ENCODE measurements around the gene LMCD1.

LMCD1 gene

DNA sequence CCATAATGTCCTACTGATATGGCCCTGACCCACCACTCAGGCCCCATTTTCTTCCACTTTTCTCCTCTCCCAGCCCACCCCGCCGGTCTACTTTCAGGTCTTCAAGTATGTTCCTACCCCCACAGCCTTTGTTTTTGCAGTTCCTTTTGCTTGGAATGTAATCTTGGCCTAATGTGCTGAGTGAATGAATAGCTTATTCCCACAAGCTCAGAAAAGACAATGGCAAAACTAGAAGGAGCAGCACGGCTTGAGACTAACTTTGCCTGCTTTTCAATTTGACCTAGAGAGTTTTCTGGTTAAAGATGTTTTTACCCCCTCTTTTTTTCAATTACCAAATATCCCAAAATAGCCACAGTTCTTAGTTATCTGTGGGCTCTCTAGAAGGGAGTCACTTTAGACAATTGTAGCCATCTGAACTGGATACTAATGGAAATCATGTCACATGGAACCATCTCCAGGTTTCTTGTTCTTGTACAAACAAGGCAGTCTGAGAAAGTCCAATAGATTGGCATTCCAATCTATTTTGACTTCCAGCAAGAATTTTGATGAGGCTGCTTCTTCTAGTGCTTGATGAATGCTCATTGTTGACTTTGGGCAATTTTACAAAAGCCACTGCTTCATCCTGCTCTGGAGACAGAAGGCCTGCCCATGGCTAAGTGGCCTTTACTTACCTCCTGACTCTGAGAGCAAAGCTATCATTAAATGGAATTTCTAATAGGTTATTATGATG lies 16.3 kb upstream of the LMCD1 start:
- no peaks in the 10 kb centered on the region for H3K9me3 ChIP-seq (ENCODE audit: severe bottlenecking)
- TF ChIP-seq, protein P1, sequence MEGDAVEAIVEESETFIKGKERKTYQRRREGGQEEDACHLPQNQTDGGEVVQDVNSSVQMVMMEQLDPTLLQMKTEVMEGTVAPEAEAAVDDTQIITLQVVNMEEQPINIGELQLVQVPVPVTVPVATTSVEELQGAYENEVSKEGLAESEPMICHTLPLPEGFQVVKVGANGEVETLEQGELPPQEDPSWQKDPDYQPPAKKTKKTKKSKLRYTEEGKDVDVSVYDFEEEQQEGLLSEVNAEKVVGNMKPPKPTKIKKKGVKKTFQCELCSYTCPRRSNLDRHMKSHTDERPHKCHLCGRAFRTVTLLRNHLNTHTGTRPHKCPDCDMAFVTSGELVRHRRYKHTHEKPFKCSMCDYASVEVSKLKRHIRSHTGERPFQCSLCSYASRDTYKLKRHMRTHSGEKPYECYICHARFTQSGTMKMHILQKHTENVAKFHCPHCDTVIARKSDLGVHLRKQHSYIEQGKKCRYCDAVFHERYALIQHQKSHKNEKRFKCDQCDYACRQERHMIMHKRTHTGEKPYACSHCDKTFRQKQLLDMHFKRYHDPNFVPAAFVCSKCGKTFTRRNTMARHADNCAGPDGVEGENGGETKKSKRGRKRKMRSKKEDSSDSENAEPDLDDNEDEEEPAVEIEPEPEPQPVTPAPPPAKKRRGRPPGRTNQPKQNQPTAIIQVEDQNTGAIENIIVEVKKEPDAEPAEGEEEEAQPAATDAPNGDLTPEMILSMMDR (IDR thresholded peaks at IDR 0.05; ENCODE audit: low read depth, low read length) = no peak
- DNase-seq = no peak

GRCh38 chr3:8485943-8486342 lies 15.7 kb upstream of the LMCD1 start:
- Histone ChIP-seq H3K9me3 (ENCODE audit: severe bottlenecking) (no peaks in the 10 kb centered on the region), H3K4me3 (ENCODE audit: low read depth, low read length) (no peak overlapping the region), H3K36me3 (no peaks in the 10 kb centered on the region), H3K27me3 (ENCODE audit: insufficient read depth, low read depth, severe bottlenecking) (no peaks in the 10 kb centered on the region), H3K27ac (no peak overlapping the region)
- DNase-seq = no peak
- TF ChIP-seq, protein P1 (IDR thresholded peaks at IDR 0.05; ENCODE audit: low read depth, low read length) = no peak

More for the DNA sequence above, 16.3 kb upstream of the LMCD1 start:
- H3K36me3 ChIP-seq = no peaks in the 10 kb centered on the region
- H3K27ac ChIP-seq = no peak overlapping the region
- H3K27me3 ChIP-seq (ENCODE audit: insufficient read depth, low read depth, severe bottlenecking) = no peaks in the 10 kb centered on the region
- no peak overlapping the region for H3K4me3 ChIP-seq (ENCODE audit: low read depth, low read length)

DNA sequence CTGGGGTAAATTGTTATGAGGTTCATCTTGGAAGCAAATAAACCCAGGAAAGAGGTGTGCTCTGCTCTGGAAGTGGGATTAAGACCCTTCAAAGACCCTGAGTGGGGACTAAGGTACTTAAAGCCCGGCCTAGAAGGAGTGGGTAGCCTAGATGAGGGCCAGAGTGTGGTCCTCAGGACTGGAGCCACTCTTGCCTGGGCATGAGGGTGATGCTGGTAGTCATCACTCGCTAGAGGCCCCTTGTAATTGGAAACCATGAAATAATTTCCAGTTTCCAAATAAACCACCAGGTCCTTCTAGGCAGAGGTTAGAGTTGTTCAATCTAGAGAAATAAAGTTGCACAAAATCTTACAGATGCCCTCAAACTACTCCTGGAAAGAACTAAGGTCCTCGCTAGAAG lies 15.2 kb upstream of the LMCD1 start:
- DNase-seq = no peak
- Histone ChIP-seq H3K36me3 (no peaks in the 10 kb centered on the region), H3K27ac (no peak overlapping the region), H3K27me3 (ENCODE audit: insufficient read depth, low read depth, severe bottlenecking) (no peaks in the 10 kb centered on the region), H3K9me3 (ENCODE audit: severe bottlenecking) (no peaks in the 10 kb centered on the region), H3K4me3 (ENCODE audit: low read depth, low read length) (no peak overlapping the region)
- TF ChIP-seq, protein P1 (IDR thresholded peaks at IDR 0.05; ENCODE audit: low read depth, low read length) = no peak

- no peak for DNase-seq
- Histone ChIP-seq H3K36me3 (no peaks in the 10 kb centered on the region), H3K27ac (no peak overlapping the region), H3K4me3 (ENCODE audit: low read depth, low read length) (no peak overlapping the region), H3K27me3 (ENCODE audit: insufficient read depth, low read depth, severe bottlenecking) (no peaks in the 10 kb centered on the region), H3K9me3 (ENCODE audit: severe bottlenecking) (no peaks in the 10 kb centered on the region)
- TF ChIP-seq, protein P1 (IDR thresholded peaks at IDR 0.05; ENCODE audit: low read depth, low read length) = no peak
Measured at GRCh38 chr3:8486936-8487335, 14.7 kb upstream of the LMCD1 start.

DNA sequence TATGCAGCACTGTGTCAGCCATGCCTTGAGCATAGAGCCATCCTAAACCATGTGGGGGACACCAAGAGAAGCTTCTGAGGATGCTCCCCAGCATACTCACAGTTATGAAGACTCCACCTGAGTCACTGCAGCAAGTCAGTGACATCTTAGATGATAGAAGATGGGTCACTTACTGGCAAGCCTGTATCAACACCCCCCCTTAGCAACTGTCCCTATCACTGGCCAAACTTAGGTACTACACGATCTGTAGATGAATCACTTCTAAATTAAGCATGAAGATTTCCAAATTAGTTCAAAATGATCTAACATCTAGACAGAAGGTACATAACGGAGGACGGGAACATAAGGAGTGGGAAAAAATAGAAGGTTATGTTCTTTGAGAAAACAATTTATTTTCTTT lies 13.2 kb upstream of the LMCD1 start:
- H3K27ac ChIP-seq = no peak overlapping the region

More for the DNA sequence above, 13.2 kb upstream of the LMCD1 start:
- Histone ChIP-seq H3K9me3 (ENCODE audit: severe bottlenecking) (no peaks in the 10 kb centered on the region), H3K27me3 (ENCODE audit: insufficient read depth, low read depth, severe bottlenecking) (no peaks in the 10 kb centered on the region), H3K4me3 (ENCODE audit: low read depth, low read length) (no peak overlapping the region), H3K36me3 (no peaks in the 10 kb centered on the region)
- DNase-seq = no peak
- TF ChIP-seq, protein P1 (IDR thresholded peaks at IDR 0.05; ENCODE audit: low read depth, low read length) = no peak
